Type B pancreatic cell (in vitro differentiated cells): ENCODE measurements around the gene OLFML3. TPM values are rescaled to one million over a fixed set of nuclear protein-coding genes. Genes with fewer than 3 reads are reported as not detected.

Experiments used
- DNase-seq: peaks from one replicate; pipeline ENCODE4 v3.0.0; 2021; ENCODE audit warnings: mixed read lengths; ENCODE audit not compliant: unreplicated experiment; ENCODE audit errors: extremely low spot score
- H3K27ac Mint-ChIP-seq: 2 replicates; pipeline ENCODE4 v1.8.0; 2021; ENCODE audit warnings: mild to moderate bottlenecking, mixed read lengths
- H3K27me3 Mint-ChIP-seq: 2 replicates; pipeline ENCODE4 v1.8.0; 2021; ENCODE audit warnings: mixed read lengths
- H3K36me3 Mint-ChIP-seq: 2 replicates; pipeline ENCODE4 v1.8.0; 2021; ENCODE audit warnings: mixed read lengths
- H3K4me1 Mint-ChIP-seq: one replicate; pipeline ENCODE4 v1.8.0; 2021; ENCODE audit warnings: mixed read lengths; ENCODE audit not compliant: unreplicated experiment
- H3K4me3 Mint-ChIP-seq: 2 replicates; pipeline ENCODE4 v1.8.0; 2021; ENCODE audit warnings: mild to moderate bottlenecking, mixed read lengths
- H3K9me3 Mint-ChIP-seq: 2 replicates; pipeline ENCODE4 v1.8.0; 2021; ENCODE audit warnings: mixed read lengths
- CTCF ChIP-seq: fragments of 200-600 bp; sonication (generic); conservative IDR thresholded peaks from 2 replicates; pipeline ENCODE4 v1.5.0; 2021; ENCODE audit warnings: antibody characterized with exemption, mild to moderate bottlenecking
- long read RNA-seq: library from polyadenylated mRNA; unstranded; transcript quantifications from one replicate; pipeline ENCODE4 v2.0.0, GENCODE V29; 2020
- total RNA-seq: library from RNA; stranded (reverse); gene quantifications from 2 replicates; pipeline ENCODE4 v1.2.1, GENCODE V29; 2021; ENCODE audit warnings: low replicate concordance

The OLFML3 gene
- total RNA-seq = 7.5 and 30.5 TPM in 2 replicates
- long read RNA-seq, transcript OLFML3-201 (3 exons, 1,780 nt) = major isoform, 18 of 19 reads
- long read RNA-seq, partial matches to known transcripts = 0 of 19 reads
- long read RNA-seq, other reads (novel, unspliced or antisense) = 1 of 19 reads

GRCh38 chr1:113978863-113979702 is at the start of gene OLFML3:
OLFML3 (plus strand) TSS chr1:113979474; CDS start chr1:113979517, 43 bp downstream.
- Mint-ChIP-seq H3K9me3 (no peaks in the 10 kb centered on the region), H3K4me1 (peaks cover 68% of the 10 kb centered on the region), H3K4me3 (peak within 1 kb of the TSS; percentile 83), H3K27ac (peak within 1 kb of the TSS; percentile 89), H3K27me3 (no peaks in the 10 kb centered on the region), H3K36me3 (peaks cover 13% of the 10 kb centered on the region)
- DNase-seq = peak; percentile 82
- TF ChIP-seq CTCF = peak; percentile 81

GRCh38 chr1:113929750-113930498 is 49.4 kb upstream of the OLFML3 start:
- Mint-ChIP-seq H3K27me3 (no peaks in the 10 kb centered on the region), H3K4me3 (peak overlapping the region; percentile 97), H3K36me3 (no peaks in the 10 kb centered on the region), H3K9me3 (no peaks in the 10 kb centered on the region), H3K27ac (peak overlapping the region; percentile 98), H3K4me1 (peaks cover 42% of the 10 kb centered on the region)
- peak; percentile 23 for TF ChIP-seq CTCF
- DNase-seq = no peak

GRCh38 chr1:113930499-113931161 is 48.6 kb upstream of the OLFML3 start:
- no peaks in the 10 kb centered on the region for H3K27me3 Mint-ChIP-seq
- H3K4me1 Mint-ChIP-seq = peaks cover 42% of the 10 kb centered on the region
- no peak for TF ChIP-seq CTCF
- no peaks in the 10 kb centered on the region for H3K36me3 Mint-ChIP-seq
- H3K27ac Mint-ChIP-seq = peak overlapping the region; percentile 98
- no peaks in the 10 kb centered on the region for H3K9me3 Mint-ChIP-seq
- peak overlapping the region; percentile 97 for H3K4me3 Mint-ChIP-seq
- DNase-seq = no peak

GRCh38 chr1:113931451-113931851 is 47.8 kb upstream of the OLFML3 start:
- H3K27ac Mint-ChIP-seq = peak overlapping the region; percentile 98

More at GRCh38 chr1:113931451-113931851, 47.8 kb upstream of the OLFML3 start:
- Mint-ChIP-seq H3K9me3 (no peaks in the 10 kb centered on the region), H3K4me3 (peak overlapping the region; percentile 97), H3K4me1 (peaks cover 42% of the 10 kb centered on the region), H3K27me3 (no peaks in the 10 kb centered on the region), H3K36me3 (no peaks in the 10 kb centered on the region)
- no peak for DNase-seq
- TF ChIP-seq CTCF = no peak
